Endodermal cell (in vitro differentiated cells): ENCODE results near the gene TCF4. TPM values are rescaled to one million over a fixed set of nuclear protein-coding genes. Genes with fewer than 3 reads are reported as not detected.

Source experiments
- DNase-seq: peaks from one replicate; pipeline ENCODE4 v3.0.0-alpha.2; 2017
- H3K27ac ChIP-seq: 2 replicates; pipeline ENCODE4 v1.5.1; 2013; ENCODE audit warnings: mild to moderate bottlenecking, low read depth, low read length, moderate library complexity
- H3K27me3 ChIP-seq: 2 replicates; pipeline ENCODE4 v1.6.1; 2013; ENCODE audit warnings: mild to moderate bottlenecking, low read length, moderate library complexity; ENCODE audit not compliant: insufficient read depth, control insufficient read depth, poor library complexity, severe bottlenecking
- H3K36me3 ChIP-seq: 2 replicates; pipeline ENCODE4 v1.7.0; 2013; ENCODE audit warnings: mild to moderate bottlenecking, low read length, moderate library complexity; ENCODE audit not compliant: control insufficient read depth, insufficient read depth
- H3K4me1 ChIP-seq: one replicate; pipeline ENCODE4 v1.7.0; 2013; ENCODE audit warnings: low read length; ENCODE audit not compliant: control insufficient read depth, insufficient read depth
- H3K4me3 ChIP-seq: 2 replicates; pipeline ENCODE4 v1.5.1; 2013; ENCODE audit warnings: mild to moderate bottlenecking, low read length, moderate library complexity
- H3K9ac ChIP-seq: 2 replicates; pipeline ENCODE4 v1.6.1; 2013; ENCODE audit warnings: mild to moderate bottlenecking, low read length, moderate library complexity; ENCODE audit not compliant: poor library complexity, severe bottlenecking; ENCODE audit errors: extremely low read depth
- H3K9me3 ChIP-seq: 2 replicates; pipeline ENCODE4 v1.6.1; 2013; ENCODE audit warnings: mild to moderate bottlenecking, low read length, moderate library complexity; ENCODE audit not compliant: control insufficient read depth
- H3K27ac Mint-ChIP-seq: 2 replicates; pipeline ENCODE4 v1.8.0; 2020; ENCODE audit warnings: mixed read lengths
- H3K27me3 Mint-ChIP-seq: 2 replicates; pipeline ENCODE4 v1.8.0; 2021; ENCODE audit warnings: mild to moderate bottlenecking, mixed read lengths; ENCODE audit not compliant: insufficient read depth
- H3K36me3 Mint-ChIP-seq: 2 replicates; pipeline ENCODE4 v1.8.0; 2020; ENCODE audit warnings: low read depth, mixed read lengths
- H3K4me1 Mint-ChIP-seq: 2 replicates; pipeline ENCODE4 v1.8.0; 2020; ENCODE audit warnings: mixed read lengths
- H3K4me3 Mint-ChIP-seq: 2 replicates; pipeline ENCODE4 v1.8.0; 2020; ENCODE audit warnings: mild to moderate bottlenecking, moderate library complexity, mixed read lengths
- H3K9me3 Mint-ChIP-seq: 2 replicates; pipeline ENCODE4 v1.8.0; 2020; ENCODE audit warnings: mild to moderate bottlenecking, mixed read lengths
- WGBS, 2 experiments: methylation state at CpG; one replicate each; pipeline versions ENCODE4 v1.1.5 to v1.1.7; 2013; ENCODE audit warnings: missing lambda C conversion rate in 2 of 2, mixed read lengths in 1 of 2; ENCODE audit not compliant: insufficient coverage in 1 of 2, insufficient read length in 1 of 2; 5-methylcytosine and 5-hydroxymethylcytosine counted together
- total RNA-seq, 2 donors: library from RNA; stranded (reverse); fragmentation: NEBNext Ultra II Directional in 1 of 2; extraction: Animal tissue kit (Norgen Biotek cat#: 25700) in 1 of 2; gene quantifications; 2 replicates in 1 of 2; 3 replicates in 1 of 2; pipeline ENCODE4 v1.2.1, GENCODE V29; 2021
- TF ChIP-seq, protein P1 (sequence below): fragments of 200-600 bp; sonication (generic); conservative IDR thresholded peaks from 2 replicates; pipeline ENCODE4 v1.5.0; 2021; ENCODE audit warnings: antibody characterized with exemption, mild to moderate bottlenecking

Gene TCF4
- total RNA-seq, 2 donors from 2014 or later = 40.4 to 58.5 TPM

DNA sequence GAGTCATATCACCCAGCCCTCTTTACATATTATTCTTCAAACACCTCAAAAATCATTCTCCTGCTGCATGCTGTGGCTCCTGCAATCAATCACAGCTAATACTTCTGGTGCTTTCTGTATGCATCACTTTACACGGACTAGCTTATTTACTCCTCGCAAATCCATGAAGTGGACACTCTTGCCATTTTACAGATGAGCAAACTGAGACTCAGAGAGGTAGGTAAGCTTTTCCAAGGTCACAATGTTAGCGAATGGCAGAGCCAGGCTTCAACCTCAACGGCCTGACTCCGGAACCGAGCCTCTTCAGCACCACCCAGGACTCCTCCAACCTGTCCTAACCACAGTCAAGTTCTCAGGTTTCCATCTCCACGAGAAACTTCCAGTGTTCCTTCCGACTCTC is 36.8 kb downstream of the TCF4 start:
- Histone ChIP-seq H3K4me1 (peaks cover 13% of the 10 kb centered on the region), H3K27me3 (no peaks in the 10 kb centered on the region), H3K4me3 (no peak overlapping the region), H3K9me3 (no peaks in the 10 kb centered on the region), H3K27ac (no peak overlapping the region), H3K9ac (no peak overlapping the region), H3K36me3 (no peaks in the 10 kb centered on the region)
- H3K4me3 Mint-ChIP-seq = no peak overlapping the region
- H3K27ac Mint-ChIP-seq = no peak overlapping the region
- no peak for DNase-seq
- WGBS, 2 experiments = 90 to 95% methylated on average over 4 to 8 of the region's 8 CpGs
- H3K27me3 Mint-ChIP-seq = no peaks in the 10 kb centered on the region
- no peaks in the 10 kb centered on the region for H3K9me3 Mint-ChIP-seq
- TF ChIP-seq, protein P1, sequence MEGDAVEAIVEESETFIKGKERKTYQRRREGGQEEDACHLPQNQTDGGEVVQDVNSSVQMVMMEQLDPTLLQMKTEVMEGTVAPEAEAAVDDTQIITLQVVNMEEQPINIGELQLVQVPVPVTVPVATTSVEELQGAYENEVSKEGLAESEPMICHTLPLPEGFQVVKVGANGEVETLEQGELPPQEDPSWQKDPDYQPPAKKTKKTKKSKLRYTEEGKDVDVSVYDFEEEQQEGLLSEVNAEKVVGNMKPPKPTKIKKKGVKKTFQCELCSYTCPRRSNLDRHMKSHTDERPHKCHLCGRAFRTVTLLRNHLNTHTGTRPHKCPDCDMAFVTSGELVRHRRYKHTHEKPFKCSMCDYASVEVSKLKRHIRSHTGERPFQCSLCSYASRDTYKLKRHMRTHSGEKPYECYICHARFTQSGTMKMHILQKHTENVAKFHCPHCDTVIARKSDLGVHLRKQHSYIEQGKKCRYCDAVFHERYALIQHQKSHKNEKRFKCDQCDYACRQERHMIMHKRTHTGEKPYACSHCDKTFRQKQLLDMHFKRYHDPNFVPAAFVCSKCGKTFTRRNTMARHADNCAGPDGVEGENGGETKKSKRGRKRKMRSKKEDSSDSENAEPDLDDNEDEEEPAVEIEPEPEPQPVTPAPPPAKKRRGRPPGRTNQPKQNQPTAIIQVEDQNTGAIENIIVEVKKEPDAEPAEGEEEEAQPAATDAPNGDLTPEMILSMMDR = no peak
- H3K4me1 Mint-ChIP-seq = peaks cover 33% of the 10 kb centered on the region
- peaks cover 6% of the 10 kb centered on the region for H3K36me3 Mint-ChIP-seq

DNA sequence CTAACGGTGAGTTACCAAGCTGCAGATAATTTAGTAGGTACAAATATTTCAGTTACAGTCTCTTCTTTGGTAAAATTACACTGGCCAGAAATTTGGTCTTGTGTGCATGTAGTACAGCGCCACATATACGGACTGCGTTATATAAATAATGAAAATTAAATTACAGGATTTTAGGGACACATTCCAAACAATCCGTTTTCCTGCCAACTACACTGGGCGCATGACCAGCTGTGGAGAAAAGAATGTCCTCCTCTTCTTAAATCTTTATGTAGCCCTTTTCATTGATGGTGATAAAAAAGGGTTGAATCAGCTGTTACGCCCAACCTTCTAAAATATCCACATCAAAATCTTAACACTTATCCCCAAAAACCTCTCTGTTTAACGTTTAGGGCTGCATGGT is 37.5 kb downstream of the TCF4 start:
- no peak for DNase-seq
- Histone ChIP-seq H3K4me3 (no peak overlapping the region), H3K36me3 (no peaks in the 10 kb centered on the region), H3K27me3 (no peaks in the 10 kb centered on the region), H3K4me1 (peaks cover 13% of the 10 kb centered on the region), H3K9ac (no peak overlapping the region), H3K27ac (no peak overlapping the region), H3K9me3 (no peaks in the 10 kb centered on the region)
- Mint-ChIP-seq H3K27ac (no peak overlapping the region), H3K4me3 (no peak overlapping the region), H3K36me3 (peaks cover 6% of the 10 kb centered on the region), H3K4me1 (peaks cover 33% of the 10 kb centered on the region), H3K27me3 (no peaks in the 10 kb centered on the region), H3K9me3 (no peaks in the 10 kb centered on the region)
- TF ChIP-seq, protein P1 = no peak
- WGBS, 2 experiments = 91 to 94% methylated on average over 3 to 8 of the region's 8 CpGs

DNA sequence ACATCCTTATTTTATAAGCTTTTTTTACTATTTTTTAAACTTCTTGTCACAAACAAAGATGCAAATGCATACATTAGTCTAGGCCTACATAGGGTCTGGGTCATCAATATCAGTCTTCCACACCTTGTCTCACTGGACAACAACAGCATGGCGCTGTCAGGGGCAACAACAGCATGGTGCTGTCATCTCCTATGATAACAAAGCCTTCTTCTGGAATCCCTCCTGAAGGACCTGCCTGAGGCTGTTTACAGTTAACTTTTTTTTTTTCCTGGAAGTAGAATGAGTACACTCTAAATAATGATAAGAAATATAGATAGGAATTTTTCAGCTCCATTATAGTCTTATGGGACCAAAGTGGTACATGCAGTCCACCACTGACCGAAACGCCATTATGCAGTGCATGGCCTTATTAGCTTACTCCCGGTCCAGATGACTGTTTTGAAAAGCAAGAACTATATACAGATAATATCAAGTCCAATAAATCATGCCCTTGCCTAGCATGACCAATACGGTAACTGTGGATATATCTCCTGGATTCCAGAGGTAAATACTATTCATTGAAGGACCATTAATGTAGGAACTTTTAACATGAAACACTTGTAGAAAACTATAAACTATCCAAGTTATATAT is 38.4 kb downstream of the TCF4 start:
- Histone ChIP-seq H3K27me3 (no peaks in the 10 kb centered on the region), H3K9ac (no peak overlapping the region), H3K4me1 (peaks cover 13% of the 10 kb centered on the region), H3K36me3 (no peaks in the 10 kb centered on the region), H3K9me3 (no peaks in the 10 kb centered on the region), H3K27ac (no peak overlapping the region), H3K4me3 (no peak overlapping the region)
- no peak overlapping the region for H3K27ac Mint-ChIP-seq
- peaks cover 35% of the 10 kb centered on the region for H3K4me1 Mint-ChIP-seq
- TF ChIP-seq, protein P1 = no peak
- 94% methylated on average over 3 to 5 of the region's 5 CpGs for WGBS, 2 experiments
- H3K4me3 Mint-ChIP-seq = no peak overlapping the region
- H3K36me3 Mint-ChIP-seq = peaks cover 6% of the 10 kb centered on the region
- H3K9me3 Mint-ChIP-seq = no peaks in the 10 kb centered on the region
- DNase-seq = no peak
- H3K27me3 Mint-ChIP-seq = no peaks in the 10 kb centered on the region
